HCT116 (cell line): ENCODE results near the gene AIDA. TPM values are rescaled to one million over a fixed set of nuclear protein-coding genes. Genes with fewer than 3 reads are reported as not detected.

Source experiments
- ATAC-seq: fragments of 200-7000 bp; cut with Tn5 transposase; 2 replicates; pipeline ENCODE4 v1.9.1; 2020; ENCODE audit warnings: mild to moderate bottlenecking, moderate library complexity
- BruUV-seq: library from RNA; stranded (reverse); fragments of 400-500 nt; replicated peaks from 2 replicates; lab custom pipeline; 2021; lab: Mats Ljungman, UMichigan
- CTCF ChIA-PET: fragments of 300-600 bp; sonication (Branson Sonifier 250); formaldehyde crosslinking; loops from one replicate; lab custom pipeline; 2021; ENCODE audit warnings: antibody characterized with exemption; lab: Charles Lee
- POLR2A ChIA-PET: fragments of 300-600, 350-600 bp; sonication (Branson Sonifier 250); formaldehyde crosslinking; loops from one replicate; lab custom pipeline; 2021; ENCODE audit warnings: antibody characterized with exemption; lab: Charles Lee
- RAD21 ChIA-PET, 2 experiments: fragments of 300-600 bp; sonication (Branson Sonifier 250); formaldehyde crosslinking; loops; one replicate each; lab custom pipeline; 2023; ENCODE audit warnings: low total read pairs in 2 of 2; ENCODE audit not compliant: uncharacterized antibody in 2 of 2, unreplicated experiment in 2 of 2, low non-redundant PET in 1 of 2; lab: Charles Lee
- DNase-seq: peaks from one replicate; pipeline ENCODE4 v3.0.0-alpha.2; 2010; ENCODE audit warnings: low read depth, low spot score
- H2AFZ ChIP-seq: fragments of 200-600 bp; shearing (Covaris generic), sonication (generic); 2 replicates; pipeline ENCODE4 v1.6.1; 2017; ENCODE audit warnings: low read depth, mixed run types, mixed read lengths, antibody characterized with exemption, low read length; ENCODE audit not compliant: poor library complexity, severe bottlenecking
- H3K27ac ChIP-seq: 2 replicates; pipeline ENCODE4 v1.5.1; 2012; ENCODE audit warnings: low read depth, low read length
- H3K27me3 ChIP-seq: fragments of 200-600 bp; sonication (generic); 2 replicates; pipeline ENCODE4 v1.6.1; 2016; ENCODE audit warnings: mixed run types, low read length, mixed read lengths; ENCODE audit not compliant: insufficient read depth
- H3K36me3 ChIP-seq, 2 experiments: fragments of 200-500 bp in 1 of 2; fragments of 200-600 bp in 1 of 2; sonication (Bioruptor generic) in 1 of 2; sonication (generic) in 1 of 2; 2 replicates each; pipeline versions ENCODE4 v1.5.1 to v1.6.1; 2014 to 2016; ENCODE audit warnings: low read length in 2 of 2, inconsistent platforms in 1 of 2, mixed read lengths in 1 of 2, mixed run types in 1 of 2; ENCODE audit not compliant: insufficient read depth in 2 of 2, control insufficient read depth in 1 of 2
- H3K4me1 ChIP-seq, 2 experiments: fragments of 200-600 bp in 1 of 2; sonication (generic) in 1 of 2; 2 replicates each; pipeline versions ENCODE4 v1.5.1 to v1.6.1; 2012 to 2017; ENCODE audit warnings: low read length in 2 of 2, inconsistent platforms in 1 of 2, mild to moderate bottlenecking in 1 of 2, mixed read lengths in 1 of 2, mixed run types in 1 of 2, moderate library complexity in 1 of 2; ENCODE audit not compliant: insufficient read depth in 2 of 2, control insufficient read depth in 1 of 2
- H3K4me2 ChIP-seq: fragments of 200-600 bp; sonication (generic); 2 replicates; pipeline ENCODE4 v1.6.1; 2017; ENCODE audit warnings: mixed run types, low read length, mixed read lengths
- H3K4me3 ChIP-seq, 2 experiments: fragments of 200-600 bp in 1 of 2; sonication (generic) in 1 of 2; replicated peaks in 1 of 2; 2 replicates each; pipeline ENCODE4 v1.5.1; 2011 to 2016; ENCODE audit warnings: low read length in 2 of 2, control low read depth in 1 of 2, low read depth in 1 of 2, mild to moderate bottlenecking in 1 of 2, mixed read lengths in 1 of 2, mixed run types in 1 of 2
- H3K79me2 ChIP-seq: fragments of 200-600 bp; sonication (generic); 2 replicates; pipeline ENCODE4 v1.6.1; 2017; ENCODE audit warnings: mild to moderate bottlenecking, mixed run types, low read length, moderate library complexity, mixed read lengths; ENCODE audit not compliant: insufficient read depth
- H3K9ac ChIP-seq: fragments of 200-600 bp; sonication (generic); 2 replicates; pipeline ENCODE4 v1.6.1; 2016; ENCODE audit warnings: low read length, mixed read lengths
- H3K9me2 ChIP-seq: fragments of 200-600 bp; sonication (generic), shearing (Covaris generic); 2 replicates; pipeline ENCODE4 v1.6.1; 2017; ENCODE audit warnings: mixed run types, mild to moderate bottlenecking, moderate library complexity; ENCODE audit not compliant: insufficient read depth
- H3K9me3 ChIP-seq, 2 experiments: fragments of 200-500 bp in 1 of 2; fragments of 200-600 bp in 1 of 2; sonication (Bioruptor generic) in 1 of 2; sonication (generic) in 1 of 2; 2 replicates each; pipeline ENCODE4 v1.6.1; 2014 to 2017; ENCODE audit warnings: low read length in 2 of 2, mixed read lengths in 2 of 2, inconsistent platforms in 1 of 2, low read depth in 1 of 2, mild to moderate bottlenecking in 1 of 2, mixed run types in 1 of 2, moderate library complexity in 1 of 2; ENCODE audit not compliant: control insufficient read depth in 1 of 2, insufficient read depth in 1 of 2
- H4K20me1 ChIP-seq: fragments of 200-600 bp; sonication (generic), shearing (Covaris generic); 2 replicates; pipeline ENCODE4 v1.6.1; 2017; ENCODE audit warnings: mixed run types, mild to moderate bottlenecking, moderate library complexity; ENCODE audit not compliant: insufficient read depth
- ATF3 ChIP-seq: IDR thresholded peaks from 2 replicates; pipeline ENCODE4 v1.6.1; 2012
- CBX3 ChIP-seq: IDR thresholded peaks from 2 replicates; pipeline ENCODE4 v1.6.1; 2012; ENCODE audit warnings: low read depth
- CEBPB ChIP-seq: IDR thresholded peaks from 2 replicates; pipeline ENCODE4 v1.6.1; 2012; ENCODE audit warnings: low read depth
- EGR1 ChIP-seq: IDR thresholded peaks from 2 replicates; pipeline ENCODE4 v1.6.1; 2012; ENCODE audit warnings: low read depth
- ELF1 ChIP-seq: IDR thresholded peaks from 2 replicates; pipeline ENCODE4 v1.6.1; 2012; ENCODE audit warnings: low read depth, borderline replicate concordance
- EZH2 ChIP-seq: fragments of 200-600 bp; sonication (generic); IDR thresholded peaks from 2 replicates; pipeline ENCODE4 v1.6.1; 2017; ENCODE audit warnings: antibody characterized with exemption, mixed run types
- EZH2phosphoT487 ChIP-seq: fragments of 200-600 bp; IDR thresholded peaks from 2 replicates; pipeline ENCODE4 v1.6.1; 2018; ENCODE audit warnings: antibody characterized with exemption, borderline replicate concordance
- JUND ChIP-seq: IDR thresholded peaks from 2 replicates; pipeline ENCODE4 v1.6.1; 2012
- MAX ChIP-seq: IDR thresholded peaks from 2 replicates; pipeline ENCODE4 v1.6.1; 2012
- POLR2A ChIP-seq: IDR thresholded peaks from 2 replicates; pipeline ENCODE4 v1.7.0; 2011; ENCODE audit warnings: borderline replicate concordance; ENCODE audit not compliant: insufficient read depth, insufficient read length; ENCODE audit errors: extremely low read depth
- POLR2AphosphoS5 ChIP-seq: IDR thresholded peaks from 2 replicates; pipeline ENCODE4 v1.6.1; 2011; ENCODE audit warnings: mild to moderate bottlenecking, low read depth, low read length, moderate library complexity
- RAD21 ChIP-seq: IDR thresholded peaks from 2 replicates; pipeline ENCODE4 v1.6.1; 2012; ENCODE audit warnings: low read depth, mild to moderate bottlenecking
- REST ChIP-seq: IDR thresholded peaks from 2 replicates; pipeline ENCODE4 v1.6.1; 2012; ENCODE audit warnings: low read depth
- SIN3A ChIP-seq: IDR thresholded peaks from 2 replicates; pipeline ENCODE4 v1.6.1; 2012; ENCODE audit warnings: low read depth
- TCF7L2 ChIP-seq: IDR thresholded peaks from 2 replicates; pipeline ENCODE4 v1.7.0; 2011; ENCODE audit warnings: borderline replicate concordance, inconsistent platforms; ENCODE audit not compliant: insufficient read depth, insufficient read length; ENCODE audit errors: extremely low read depth
- YY1 ChIP-seq: IDR thresholded peaks from 2 replicates; pipeline ENCODE4 v1.6.1; 2011; ENCODE audit warnings: low read length, low read depth, moderate library complexity, mild to moderate bottlenecking; ENCODE audit not compliant: insufficient replicate concordance; ENCODE audit errors: extremely low read depth
- ZBTB33 ChIP-seq: IDR thresholded peaks from 2 replicates; pipeline ENCODE4 v1.6.1; 2011; ENCODE audit warnings: mild to moderate bottlenecking, low read length, moderate library complexity; ENCODE audit not compliant: insufficient replicate concordance; ENCODE audit errors: extremely low read depth
- ZFX ChIP-seq: fragments of 450-650 bp; IDR thresholded peaks from 2 replicates; pipeline ENCODE4 v1.6.1; 2017
- ZNF274 ChIP-seq: fragments of 200-500 bp; sonication (Bioruptor generic); IDR thresholded peaks from 2 replicates; pipeline ENCODE4 v1.6.1; 2014; ENCODE audit warnings: mild to moderate bottlenecking, low read depth, low read length, inconsistent platforms
- intact Hi-C: fragments of 100-400 bp; cut with micrococcal nuclease; formaldehyde crosslinking; loops from 2 replicates; pipeline ENCODE4 v1.10.0; 2022
- total RNA-seq: library from RNA; stranded (reverse); gene quantifications from one replicate; pipeline ENCODE4 v1.2.1, GENCODE V29; 2021; ENCODE audit not compliant: unreplicated experiment

Gene AIDA
- total RNA-seq, 1 experiment from 2014 or later, result 53.2 TPM

- CTCF ChIA-PET, result no interaction called here
- H3K36me3 ChIP-seq, result peaks cover 8 to 13% of the 10 kb centered on the region in 2 experiments
- H3K27ac ChIP-seq, result no peak overlapping the region
- peaks cover 0 to 4% of the 10 kb centered on the region in 2 experiments; a peak in 1 of 4 replicates for H3K4me1 ChIP-seq
- H3K4me3 ChIP-seq, result no peak overlapping the region
- POLR2A ChIA-PET, result no interaction called here
- peaks cover 20% of the 10 kb centered on the region for H3K79me2 ChIP-seq
- no peak for TF ChIP-seq EZH2phosphoT487
- no peak for TF ChIP-seq MAX
- no peak for TF ChIP-seq SIN3A
- no peak for TF ChIP-seq TCF7L2
- TF ChIP-seq YY1, result no peak
- no peak for TF ChIP-seq EZH2
- no peak for TF ChIP-seq ATF3
- TF ChIP-seq POLR2AphosphoS5, result no peak
- no peak for TF ChIP-seq JUND
- no peak for TF ChIP-seq ZBTB33
- TF ChIP-seq EGR1, result no peak
- no peak for TF ChIP-seq ZNF274
- no peak for TF ChIP-seq CBX3
- TF ChIP-seq RAD21, result no peak
- TF ChIP-seq REST, result no peak
- TF ChIP-seq ELF1, result no peak
- TF ChIP-seq CEBPB, result no peak
- TF ChIP-seq ZFX, result no peak
- TF ChIP-seq POLR2A, result no peak
- ATAC-seq, result no peak
- no TSS peak for BruUV-seq
- intact Hi-C loops, result no loop called here
- no peak overlapping the region for H3K9ac ChIP-seq
- RAD21 ChIA-PET, result no interaction called here
- H2AFZ ChIP-seq, result no peak overlapping the region
- DNase-seq, result no peak
- no peak overlapping the region for H3K4me2 ChIP-seq
- no peaks in the 10 kb centered on the region for H3K9me3 ChIP-seq
- no peaks in the 10 kb centered on the region for H3K9me2 ChIP-seq
- H3K27me3 ChIP-seq, result no peaks in the 10 kb centered on the region
- H4K20me1 ChIP-seq, result no peaks in the 10 kb centered on the region
Measured at GRCh38 chr1:222716393-222716792, 4.1 kb upstream of the AIDA start.
